IPS-NIHi7 (cell line): ENCODE measurements around the gene CDIPT.
"Not testable (repeated sequence)": the region's sequence is repeated elsewhere in the genome, so short reads cannot be mapped to it uniquely, and the experiment has no call there.

ENCODE experiments used
- DNase-seq: peaks from one replicate; pipeline ENCODE4 v3.0.0; 2012; ENCODE audit warnings: mixed read lengths; ENCODE audit errors: extremely low spot score

Gene CDIPT

DNA sequence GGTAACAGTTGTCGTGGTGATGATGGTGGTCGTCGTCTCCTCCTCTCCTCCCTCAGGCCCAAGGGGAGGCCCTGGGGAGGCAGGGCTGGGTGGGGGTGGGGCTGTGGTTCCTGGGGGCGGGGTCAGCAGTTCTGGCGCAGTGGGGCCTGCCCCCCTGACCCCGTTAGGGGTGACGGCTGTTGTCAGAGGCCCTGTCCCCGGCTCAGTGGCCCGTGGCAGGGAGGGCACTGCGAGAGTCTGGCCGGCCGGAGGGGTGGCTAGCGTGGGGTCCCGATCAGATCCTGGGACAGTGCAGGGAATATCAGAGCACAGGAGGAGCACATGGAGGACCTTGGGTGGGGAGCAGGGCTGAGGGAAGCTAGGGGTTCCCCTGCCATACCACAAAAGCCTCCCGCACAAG is 33.8 kb upstream of the CDIPT start:
- DNase-seq, result no peak

DNA sequence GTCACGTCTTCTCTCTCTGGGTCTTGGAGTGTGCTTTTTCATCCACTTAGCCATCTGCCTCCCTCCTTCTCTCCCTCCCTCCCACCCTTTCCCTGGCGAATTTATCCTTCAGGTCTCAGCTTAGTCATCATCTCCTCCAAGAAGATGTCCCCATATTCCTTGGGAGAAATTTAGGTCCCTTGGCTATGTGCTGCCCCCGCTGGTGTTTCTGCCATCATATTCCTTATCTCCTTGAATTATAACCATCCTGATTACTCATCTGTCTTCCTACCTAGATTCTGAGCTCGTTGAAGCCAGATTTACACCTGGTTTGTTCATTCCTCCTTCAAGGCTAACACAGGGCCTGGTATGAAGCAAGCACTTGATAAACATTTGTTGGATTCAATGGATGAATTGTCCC is 31.3 kb upstream of the CDIPT start:
- no peak for DNase-seq

DNA sequence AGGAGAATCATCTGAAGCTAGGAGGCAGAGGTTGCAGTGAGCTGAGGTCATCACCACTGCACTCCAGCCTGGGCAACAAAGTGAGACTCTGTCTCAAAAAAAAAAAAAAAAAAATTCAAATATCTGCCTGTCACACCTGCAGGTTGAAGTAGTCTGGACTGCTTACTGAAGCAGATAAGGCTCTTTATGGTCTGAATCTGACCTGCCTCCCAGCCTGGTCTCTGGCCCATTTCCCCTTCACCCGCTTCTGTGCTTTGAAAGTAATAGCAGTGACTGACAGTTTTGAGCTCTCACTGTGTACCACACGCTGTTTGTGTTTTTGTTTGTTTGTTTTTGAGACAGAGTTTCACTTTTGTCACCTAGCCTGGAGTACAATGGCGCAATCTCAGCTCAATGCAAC is 30.5 kb upstream of the CDIPT start:
- DNase-seq, result no peak

DNA sequence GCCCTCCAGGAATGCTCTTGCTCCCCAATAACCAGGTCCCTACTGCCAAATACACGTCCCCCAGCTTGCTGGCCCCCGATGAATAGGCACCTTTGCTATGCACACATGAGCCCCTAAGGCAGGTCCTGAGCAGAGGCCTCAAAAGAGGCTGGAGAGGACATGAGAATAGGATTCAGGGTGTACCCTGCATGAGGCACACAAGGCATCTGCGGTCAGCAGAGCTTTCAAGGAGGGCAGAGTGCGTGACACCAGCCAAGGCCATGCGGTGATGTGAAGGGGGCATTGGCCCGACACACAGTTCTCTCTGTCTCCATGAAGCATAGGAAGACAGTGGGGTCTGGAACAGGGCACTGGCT is 29.4 kb upstream of the CDIPT start:
- no peak for DNase-seq

DNA sequence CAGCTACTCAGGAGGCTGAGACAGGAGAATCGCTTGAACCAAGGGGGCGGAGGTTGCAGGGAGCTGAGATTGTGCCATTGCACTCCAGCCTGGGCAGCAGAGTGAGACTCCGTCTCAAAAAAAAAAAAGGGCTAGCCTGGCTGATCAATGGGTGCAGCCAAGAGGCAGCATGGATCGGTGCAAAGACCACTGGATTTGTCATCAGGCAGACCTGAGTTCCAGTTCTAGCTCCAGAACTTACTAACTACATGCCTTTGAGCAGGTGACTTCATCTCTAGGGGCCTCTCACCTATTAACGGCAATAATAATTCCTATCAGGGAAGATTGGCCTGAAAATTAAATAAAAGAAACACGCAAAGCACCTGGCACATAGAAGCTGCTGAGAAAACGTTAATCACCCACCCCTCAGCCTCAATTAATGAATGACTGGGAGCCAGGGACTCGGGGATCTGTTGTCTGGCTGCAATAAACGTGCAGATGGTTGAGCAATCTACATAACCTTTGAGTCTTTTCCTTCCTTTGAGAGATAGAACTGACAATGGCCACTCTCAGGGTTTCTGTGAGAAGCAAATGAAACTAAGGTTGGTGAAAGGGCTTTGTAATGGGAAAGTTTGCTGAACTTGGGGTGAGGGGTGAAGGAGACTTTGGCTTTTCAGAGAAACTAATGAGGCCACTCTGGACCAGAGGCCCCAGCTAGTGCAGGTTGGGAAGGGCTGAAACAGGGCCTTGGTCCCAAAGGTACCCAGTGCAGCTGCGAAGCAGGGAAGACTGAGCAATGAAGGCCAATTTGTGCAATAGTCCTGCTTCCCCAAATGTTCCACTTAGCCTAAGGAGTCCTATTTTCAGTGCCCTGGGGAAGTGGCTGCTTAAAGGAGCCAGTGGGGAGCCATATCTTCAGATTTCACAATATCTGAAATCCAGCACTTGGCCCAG is 28.8 kb upstream of the CDIPT start:
- DNase-seq, result no peak

DNA sequence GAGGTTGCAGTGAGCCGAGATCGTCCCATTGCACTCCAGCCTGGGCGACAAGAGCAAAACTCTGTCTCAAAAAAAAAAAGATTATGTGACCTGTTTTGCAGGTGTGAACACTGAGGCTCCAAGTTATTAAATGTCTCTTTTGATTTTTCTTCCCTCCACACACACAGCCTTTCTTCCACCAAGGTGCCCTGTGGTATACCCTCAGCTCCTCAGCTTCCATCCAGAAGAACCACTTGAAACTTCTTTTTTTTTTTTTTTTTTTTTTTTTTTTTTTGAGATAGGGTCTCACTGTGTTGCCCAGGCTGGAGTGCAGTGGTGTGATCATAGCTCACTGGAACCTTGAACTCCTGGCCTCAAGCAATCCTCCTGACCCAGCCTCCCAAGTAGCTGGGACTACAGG is 26.3 kb upstream of the CDIPT start:
- not testable (repeated sequence) for DNase-seq

DNA sequence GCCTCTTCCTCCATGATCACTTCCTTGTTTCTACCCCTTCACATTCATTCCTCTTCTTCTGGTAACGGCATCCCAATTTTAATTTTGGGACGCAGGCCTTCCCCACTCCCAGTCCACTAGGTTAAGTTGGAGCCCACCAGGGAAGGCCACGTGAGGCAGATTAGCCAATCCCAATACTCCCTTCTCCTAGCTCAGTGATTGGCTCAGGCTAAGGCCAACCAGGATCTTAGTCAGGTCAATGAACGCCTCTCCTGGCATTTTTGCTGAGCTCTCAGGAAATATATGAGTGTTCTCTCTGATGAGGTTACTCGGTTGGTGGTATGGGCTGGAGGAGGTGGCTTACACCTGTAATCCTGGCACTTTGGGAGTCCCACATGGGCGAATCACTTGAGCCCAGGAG is 21.0 kb upstream of the CDIPT start:
- no peak for DNase-seq

DNA sequence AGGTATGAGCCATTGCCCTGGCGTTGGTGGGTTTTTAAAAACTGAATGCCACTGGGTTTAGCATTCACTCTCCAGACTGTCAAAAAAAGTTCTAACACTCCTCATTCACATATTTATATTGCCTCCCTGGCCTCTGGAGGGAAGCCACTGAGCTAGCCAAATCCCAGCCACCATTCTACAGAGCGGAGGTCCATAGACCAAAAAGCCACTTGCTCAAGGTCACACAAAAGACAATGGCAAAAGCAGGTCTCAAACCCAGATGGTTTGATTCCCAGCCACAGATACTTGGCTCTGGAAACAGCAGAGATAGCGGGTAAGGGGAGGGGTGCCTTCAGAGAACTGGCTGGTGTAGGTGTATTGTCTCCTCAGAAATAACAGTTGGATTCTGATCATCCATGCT is 18.0 kb upstream of the CDIPT start:
- no peak for DNase-seq

DNA sequence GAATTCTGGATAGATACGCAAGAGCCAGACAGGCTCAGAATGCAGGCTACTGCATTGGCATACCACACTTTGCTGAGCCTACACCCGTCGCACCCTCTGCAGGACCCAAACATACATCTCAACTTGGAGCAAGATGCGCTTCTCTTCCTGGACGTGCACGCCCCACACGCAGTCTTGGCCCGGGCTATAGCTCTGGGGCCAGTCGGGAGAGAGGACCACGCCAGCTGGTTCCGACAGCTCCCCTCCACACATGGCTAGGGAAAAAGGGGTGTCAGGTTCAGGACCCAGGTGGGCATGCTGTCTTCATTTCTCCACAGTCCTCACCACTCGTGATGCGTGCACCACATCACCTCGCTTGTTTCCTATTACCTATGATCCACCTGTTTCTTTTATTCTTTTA is 15.1 kb upstream of the CDIPT start:
- no peak for DNase-seq

DNA sequence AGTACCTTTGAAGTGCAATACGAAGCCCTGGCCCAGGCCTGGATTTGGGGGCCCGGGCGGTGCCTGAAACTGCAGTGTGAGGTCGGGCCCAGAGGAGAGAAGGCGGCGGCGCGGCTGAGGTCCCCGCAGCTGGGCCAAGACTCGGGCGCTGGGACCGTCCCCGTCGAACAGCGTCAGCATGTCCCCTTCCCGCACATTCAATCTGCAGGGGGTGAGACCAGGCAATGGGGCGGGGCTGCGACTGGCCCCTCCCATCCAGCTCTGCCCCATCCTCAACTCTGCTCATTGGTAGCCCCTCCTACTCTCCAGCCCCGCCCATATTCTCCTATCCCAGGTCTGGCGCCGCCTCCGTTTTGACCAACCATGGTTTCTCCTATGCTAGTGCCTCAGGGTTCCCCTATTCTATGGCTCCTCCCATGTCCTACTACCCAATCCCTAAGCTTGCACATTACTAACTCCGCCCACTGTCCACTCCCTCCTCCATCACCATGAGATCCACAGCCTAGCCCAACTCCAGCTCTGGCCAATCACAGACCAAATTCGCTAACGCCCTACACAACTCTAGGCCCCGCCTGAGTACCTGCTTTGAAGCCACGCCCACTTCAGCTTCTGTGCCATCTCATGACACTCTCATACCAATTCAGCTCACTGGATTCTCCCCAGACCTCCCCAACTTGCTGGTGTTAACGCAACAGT is 14.4 kb upstream of the CDIPT start:
- DNase-seq, result peak; percentile 99

DNA sequence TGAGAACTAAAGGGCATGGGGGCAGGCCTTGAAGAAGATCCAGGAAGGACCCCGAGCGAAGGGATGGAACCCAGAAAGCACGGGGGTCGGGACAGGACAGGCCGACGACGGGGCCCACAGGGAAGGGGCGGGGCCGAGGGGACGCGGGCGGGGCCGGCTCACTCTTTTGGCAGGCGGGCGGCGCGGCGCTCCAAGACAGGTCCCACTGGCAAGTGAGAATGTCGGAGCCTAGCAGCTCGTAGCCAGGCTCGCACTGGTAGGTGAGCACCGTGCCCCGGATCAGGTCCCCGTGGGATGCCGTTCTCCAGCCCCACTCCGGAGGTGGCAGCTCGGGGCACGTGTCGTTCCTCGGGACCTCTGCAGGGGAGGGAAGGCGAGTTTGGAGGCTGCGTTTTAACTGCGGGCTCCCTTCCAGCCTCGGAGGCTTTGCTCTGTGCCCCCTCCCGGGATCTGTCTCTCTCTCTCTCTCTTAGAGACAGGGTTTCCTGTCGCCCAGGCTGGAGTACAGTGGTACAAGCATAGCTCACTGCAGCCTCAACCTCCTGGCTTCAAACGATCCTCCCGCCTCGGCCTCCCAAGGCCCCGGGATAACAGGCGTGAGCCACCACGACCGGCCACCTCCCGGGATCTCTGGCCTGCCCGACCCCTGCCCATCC is 13.7 kb upstream of the CDIPT start:
- DNase-seq, result peak; percentile 54

DNA sequence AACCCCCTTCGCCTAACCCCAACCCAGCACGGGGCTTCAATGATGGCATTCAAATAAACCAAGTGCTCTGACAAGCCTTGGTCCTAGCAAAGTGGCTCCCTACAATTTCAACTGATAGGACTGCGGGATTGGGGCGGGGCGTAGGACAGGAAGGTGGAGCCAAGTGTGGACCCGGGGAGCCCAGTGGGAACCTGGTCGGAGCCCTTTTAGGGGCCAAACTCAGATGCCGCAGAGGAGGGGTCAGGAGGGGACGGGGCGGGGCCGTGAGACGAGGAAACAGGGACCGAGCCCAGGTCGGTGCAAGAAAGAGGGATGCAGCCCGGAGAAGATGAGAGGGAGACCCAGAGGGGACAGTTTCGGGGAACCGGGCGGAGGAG is 13.2 kb upstream of the CDIPT start:
- DNase-seq, result peak; percentile 65

DNA sequence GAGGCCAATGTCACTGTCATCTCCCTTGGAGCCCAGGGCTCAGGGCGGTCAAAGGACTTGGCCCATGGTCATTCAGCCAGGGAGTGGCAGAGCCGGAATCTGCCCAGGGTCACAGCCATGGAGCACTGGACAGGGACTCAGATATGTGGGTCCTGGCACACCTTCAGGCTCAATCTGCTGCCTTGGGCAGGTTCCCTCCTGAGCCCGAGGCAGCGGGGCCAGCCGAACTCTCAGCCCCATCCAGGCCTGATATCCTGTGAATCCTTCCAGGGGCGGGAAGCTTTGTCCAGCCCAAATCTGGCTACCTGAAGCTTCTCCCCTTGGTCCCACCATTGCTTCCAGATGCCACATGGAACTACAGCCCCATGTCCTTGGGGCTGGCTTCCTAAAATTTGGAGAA is 12.2 kb upstream of the CDIPT start:
- no peak for DNase-seq

DNA sequence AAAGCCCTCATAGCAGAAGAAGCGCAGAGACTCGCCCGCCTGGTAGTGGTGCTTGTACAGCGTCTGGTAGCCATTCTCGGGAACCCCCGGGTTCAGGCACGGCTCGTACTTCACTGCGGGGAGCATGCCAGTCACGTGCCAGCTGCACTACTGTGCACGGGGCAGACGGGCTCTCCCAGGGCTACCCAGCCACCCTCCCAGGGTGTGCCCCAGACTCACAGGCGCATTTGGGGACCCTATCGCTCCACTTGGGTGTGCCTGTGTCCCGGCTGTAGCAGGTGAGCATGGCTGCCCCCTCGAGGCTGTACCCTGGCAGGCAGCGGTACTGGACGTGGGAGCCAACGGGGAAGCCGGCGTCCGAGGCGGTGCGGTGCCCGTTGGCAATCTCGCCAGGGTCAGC is 10.3 kb upstream of the CDIPT start:
- DNase-seq, result no peak

DNA sequence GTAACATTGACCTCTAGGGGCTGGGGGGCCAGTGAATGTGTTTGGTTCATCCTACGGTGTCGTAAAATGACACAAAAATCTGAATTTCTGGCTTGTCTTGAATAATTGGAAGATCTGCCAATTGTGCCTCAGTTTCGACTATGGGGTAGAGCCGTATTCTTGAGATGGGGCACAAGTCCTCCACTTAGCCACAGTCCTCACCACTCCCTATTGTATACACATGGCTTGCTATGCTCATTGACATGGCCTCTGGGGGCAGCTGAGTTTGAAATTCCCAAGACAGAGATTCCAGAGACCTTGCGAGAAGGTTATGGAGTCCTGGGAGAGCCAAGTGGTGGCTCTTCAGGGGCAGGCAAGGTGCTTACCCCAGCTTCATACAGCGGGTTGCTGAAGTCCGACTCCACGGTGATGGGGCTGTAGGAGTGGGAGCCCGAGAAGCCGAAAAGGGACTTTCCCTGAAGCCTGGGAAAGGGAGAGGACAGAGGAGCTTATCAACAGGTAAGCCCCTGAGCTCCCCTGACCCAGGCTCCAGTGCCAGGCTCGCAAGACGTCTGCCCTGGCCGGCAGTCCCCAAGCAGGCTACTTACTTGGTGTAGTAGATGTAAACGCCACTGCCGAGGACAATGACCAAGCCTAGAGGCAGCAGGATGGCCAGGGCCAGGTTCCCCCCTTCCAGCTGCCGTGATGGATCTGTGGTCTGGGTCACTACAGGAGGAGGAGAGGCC is 9.0 kb upstream of the CDIPT start:
- no peak for DNase-seq

DNA sequence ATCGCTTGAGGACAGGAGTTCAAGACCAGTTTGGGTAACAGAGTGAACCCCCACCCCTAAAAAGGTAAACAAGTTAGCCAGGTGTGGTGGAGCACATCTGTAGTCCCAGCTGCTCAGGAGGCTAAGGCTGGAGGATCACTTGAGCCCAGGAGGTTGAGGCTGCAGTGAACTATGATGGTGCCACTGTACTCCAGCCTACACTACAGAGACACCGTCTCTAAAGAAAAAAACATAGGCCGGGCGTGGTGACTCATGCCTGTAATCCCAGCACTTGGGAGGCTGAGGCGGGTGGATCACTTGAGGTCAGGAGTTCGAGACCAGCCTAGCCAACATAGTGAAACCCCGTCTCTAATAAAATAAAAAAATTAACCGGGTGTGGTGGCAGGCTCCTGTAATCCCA is 6.0 kb upstream of the CDIPT start:
- not testable (repeated sequence) for DNase-seq

DNA sequence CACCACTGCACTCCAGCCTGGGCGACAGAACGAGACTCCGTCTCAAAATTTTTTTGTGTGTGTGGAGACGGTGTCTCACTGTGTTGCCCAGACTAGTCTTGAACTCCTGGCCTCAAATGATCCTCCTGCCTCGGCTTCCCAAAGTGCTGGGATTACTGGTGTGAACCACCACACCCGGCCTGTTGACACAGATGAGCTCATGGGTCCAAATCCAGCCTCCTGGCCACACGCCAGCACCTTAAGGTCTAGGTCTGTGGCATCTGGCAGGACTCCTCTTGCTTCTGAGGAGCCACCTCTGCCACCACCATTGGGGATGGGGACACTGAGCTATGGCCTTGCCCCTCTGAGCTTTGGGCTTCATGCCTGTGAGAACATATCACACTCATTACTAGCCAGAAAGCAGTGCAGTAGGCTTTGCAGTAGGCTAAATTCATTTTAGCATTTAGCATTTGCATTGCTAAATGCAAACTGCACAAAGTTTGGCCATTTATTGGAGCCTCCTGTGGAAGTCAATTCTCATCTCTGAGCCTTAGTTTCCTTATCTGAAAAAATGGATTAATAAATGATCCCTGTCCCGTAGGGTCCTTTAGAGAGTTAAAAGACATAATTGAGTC is 5.5 kb upstream of the CDIPT start:
- no peak for DNase-seq

DNA sequence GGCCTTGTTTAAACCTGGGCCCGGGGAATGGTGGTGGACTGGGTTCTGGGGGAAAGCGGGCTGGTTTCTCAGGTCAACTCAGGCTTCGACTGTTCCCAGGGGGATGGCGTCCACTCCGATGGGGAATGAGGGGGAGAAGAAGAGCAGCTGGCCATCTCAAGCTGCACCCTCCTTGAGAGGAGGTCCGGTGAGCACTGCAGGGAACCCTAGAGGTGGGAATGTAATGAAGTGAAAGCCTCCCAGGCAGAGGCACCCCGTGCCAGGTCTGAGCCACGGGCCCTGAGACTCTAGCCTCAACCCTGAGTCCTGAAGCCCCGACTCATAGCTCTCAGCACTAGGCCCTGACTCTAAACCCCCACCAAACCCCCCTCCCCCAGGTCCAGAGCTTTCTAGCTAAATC is 1.2 kb upstream of the CDIPT start:
- no peak for DNase-seq

DNA sequence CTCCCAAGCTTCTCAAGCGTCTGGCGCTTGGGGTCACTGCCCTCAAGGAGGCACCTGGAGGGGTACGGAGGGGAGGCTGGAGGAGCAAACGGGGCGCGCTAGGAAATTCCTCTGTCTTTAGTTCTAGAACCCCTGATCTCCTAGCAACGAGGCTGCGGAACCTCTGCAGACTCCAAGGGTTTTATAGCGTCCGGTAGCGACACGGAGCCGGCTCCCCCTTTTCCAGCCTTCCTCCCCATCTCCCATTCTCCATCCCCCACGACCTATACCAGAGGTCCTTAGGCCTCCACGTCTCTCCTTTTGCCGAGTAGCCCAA is 601 bp upstream of the CDIPT start:
- no peak for DNase-seq

DNA sequence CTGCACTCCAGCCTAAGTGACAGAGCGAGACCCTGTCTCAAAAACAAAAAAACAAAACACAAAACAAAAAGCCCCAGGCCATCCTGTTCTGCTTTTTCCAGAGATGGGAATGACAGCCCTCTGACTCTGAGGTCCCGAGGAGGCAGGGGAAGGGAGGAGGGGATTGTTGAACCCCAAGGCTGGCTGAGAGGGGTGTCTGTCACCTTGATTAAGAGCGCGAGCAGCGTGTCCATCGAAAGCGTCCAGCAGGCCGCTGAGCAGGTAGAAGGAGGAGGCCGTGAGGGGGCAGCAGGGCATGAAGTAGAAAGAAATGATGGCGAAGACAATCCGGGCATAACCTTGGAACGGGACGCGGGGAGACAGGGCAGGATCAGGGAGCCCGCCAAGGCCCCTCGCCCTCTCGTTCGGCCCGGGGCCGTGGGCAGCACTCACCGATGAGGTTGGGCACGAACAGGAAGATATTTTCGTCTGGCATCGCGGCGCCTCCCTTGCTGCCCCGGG is 593 bp downstream of the CDIPT start:
- DNase-seq, result no peak

DNA sequence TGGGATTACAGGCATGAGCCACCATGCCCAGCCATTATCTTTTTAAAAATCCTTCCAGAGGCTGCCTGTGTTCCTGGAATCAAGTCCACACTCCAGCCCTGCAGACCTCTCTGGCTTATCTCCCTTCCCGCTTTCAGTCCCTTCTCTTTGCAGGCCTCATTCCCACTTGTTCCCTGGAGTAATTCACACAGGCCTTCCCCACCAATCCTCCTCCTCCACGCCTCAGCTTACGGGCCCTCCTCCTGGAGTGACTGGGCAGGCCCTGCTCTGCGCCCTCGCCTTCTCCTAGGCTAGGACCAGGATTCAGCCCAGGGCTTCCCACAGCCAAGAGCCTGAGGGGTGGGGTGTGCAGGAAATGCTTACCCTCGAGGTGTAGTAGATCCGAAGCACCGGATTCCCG is 2.8 kb downstream of the CDIPT start:
- no peak for DNase-seq

DNA sequence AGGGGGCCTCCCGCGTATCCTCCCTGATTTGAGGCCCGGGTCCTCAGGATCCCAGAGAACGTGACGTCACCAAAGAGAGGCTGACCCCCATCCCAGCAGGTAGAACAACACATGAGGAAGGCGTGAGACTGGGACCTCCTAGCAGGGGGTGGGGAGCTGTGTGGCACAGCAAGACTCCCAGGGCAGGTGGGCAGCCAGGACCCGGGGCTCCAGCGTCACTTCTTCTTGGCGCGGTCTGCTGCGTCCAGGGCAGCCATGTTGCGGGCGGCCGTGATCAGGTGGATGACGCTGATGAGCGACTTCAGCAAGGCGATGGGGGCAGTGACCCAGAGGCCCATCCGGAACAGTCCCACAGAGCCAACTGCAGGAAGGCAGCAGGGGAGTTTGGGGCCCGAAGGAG is 4.1 kb downstream of the CDIPT start:
- no peak for DNase-seq
